HepG2 (cell line): Measurements from ENCODE around the gene DMXL1. TPM values are rescaled to one million over a fixed set of nuclear protein-coding genes. Genes with fewer than 3 reads are reported as not detected.

Experiments
- CHD4 ChIP-seq: fragments of 200-600 bp; sonication (generic); IDR thresholded peaks from 2 replicates; pipeline ENCODE4 v1.7.0; 2017; ENCODE audit warnings: mild to moderate bottlenecking, low read length, borderline replicate concordance
- DR1 ChIP-seq: sonication (generic); formaldehyde crosslinking; IDR thresholded peaks from 2 replicates; pipeline ENCODE4 v1.8.0; 2021; ENCODE audit warnings: mild to moderate bottlenecking, missing genetic modification reagents, inconsistent platforms
- KLF16 ChIP-seq, 2 experiments: sonication (generic) in 1 of 2; formaldehyde crosslinking in 1 of 2; IDR thresholded peaks; 2 replicates each; pipeline versions ENCODE4 v1.6.1 to v1.8.0; 2016 to 2023; ENCODE audit warnings: missing genetic modification reagents in 2 of 2, missing compliant biosample characterization in 1 of 2
- MIXL1 ChIP-seq: IDR thresholded peaks from 2 replicates; pipeline ENCODE4 v1.6.1; 2016
- TCF7L2 ChIP-seq: IDR thresholded peaks from 2 replicates; pipeline ENCODE4 v1.6.1; 2011; ENCODE audit warnings: mild to moderate bottlenecking, low read depth, low read length, moderate library complexity
- YEATS2 ChIP-seq: sonication (generic); formaldehyde crosslinking; IDR thresholded peaks from 2 replicates; pipeline ENCODE4 v1.4.0; 2020; ENCODE audit warnings: missing genetic modification reagents, borderline replicate concordance
- ZBTB7B ChIP-seq: sonication (generic); formaldehyde crosslinking; IDR thresholded peaks from 2 replicates; pipeline ENCODE4 v1.4.0; 2020; ENCODE audit warnings: missing genetic modification reagents
- ZNF317 ChIP-seq: sonication (generic); formaldehyde crosslinking; IDR thresholded peaks from 2 replicates; pipeline ENCODE4 v1.5.0; 2020; ENCODE audit warnings: mild to moderate bottlenecking, missing genetic modification reagents
- ZNF333 ChIP-seq: sonication (generic); formaldehyde crosslinking; IDR thresholded peaks from 2 replicates; pipeline ENCODE4 v1.4.0; 2020; ENCODE audit warnings: mild to moderate bottlenecking, missing genetic modification reagents, borderline replicate concordance
- ZNF550 ChIP-seq: sonication (generic); formaldehyde crosslinking; IDR thresholded peaks from 2 replicates; pipeline ENCODE4 v1.4.0; 2020; ENCODE audit warnings: mild to moderate bottlenecking, missing genetic modification reagents, borderline replicate concordance
- ZNF562 ChIP-seq: sonication (generic); formaldehyde crosslinking; IDR thresholded peaks from 2 replicates; pipeline ENCODE4 v1.8.0; 2022; ENCODE audit warnings: missing genetic modification reagents, borderline replicate concordance
- ZNF776 ChIP-seq: sonication (generic); formaldehyde crosslinking; IDR thresholded peaks from 2 replicates; pipeline ENCODE4 v1.4.0; 2020; ENCODE audit warnings: mild to moderate bottlenecking, missing genetic modification reagents
- ZNF781 ChIP-seq: sonication (generic); formaldehyde crosslinking; IDR thresholded peaks from 2 replicates; pipeline ENCODE4 v1.5.1; 2020; ENCODE audit warnings: borderline replicate concordance, mild to moderate bottlenecking, missing genetic modification reagents; ENCODE audit errors: not compliant biosample characterization
- ZNF800 ChIP-seq: sonication (generic); formaldehyde crosslinking; IDR thresholded peaks from 2 replicates; pipeline ENCODE4 v1.4.0; 2020; ENCODE audit warnings: missing genetic modification reagents
- polyA plus RNA-seq, 8 experiments: library from polyadenylated mRNA; depleted of rRNA in 3 of 8; stranded (reverse) in 7 of 8; unstranded in 1 of 8; fragments of >200 nt; fragmentation: Illumina TruSeq in 4 of 8; extraction: Trizol in 4 of 8; gene quantifications; 2 replicates each; pipeline versions ENCODE4 v1.2.1 to v1.2.3, GENCODE V29; 2011 to 2016; ENCODE audit warnings: low read depth in 4 of 8, missing spikeins in 1 of 8, mixed read lengths in 1 of 8; ENCODE audit not compliant: insufficient read depth in 1 of 8
- total RNA-seq, 5 experiments: library from RNA; depleted of rRNA; stranded (reverse); fragments of >200 nt; fragmentation: Illumina TruSeq; extraction: Trizol; gene quantifications; 2 replicates each; pipeline ENCODE4 v1.2.3, GENCODE V29; 2016; ENCODE audit warnings: low read depth in 1 of 5
- TF ChIP-seq, protein P1 (sequence below), 2 experiments: IDR thresholded peaks; 2 replicates each; pipeline ENCODE4 v1.6.1; 2011 to 2012; ENCODE audit warnings: low read length in 2 of 2, borderline replicate concordance in 1 of 2, low read depth in 1 of 2, mild to moderate bottlenecking in 1 of 2, moderate library complexity in 1 of 2
- TF ChIP-seq, protein P2 (sequence below): sonication (generic); formaldehyde crosslinking; IDR thresholded peaks from 2 replicates; pipeline ENCODE4 v1.4.0; 2020; ENCODE audit warnings: missing genetic modification reagents, mild to moderate bottlenecking, borderline replicate concordance
- TF ChIP-seq, protein P3 (sequence below): sonication (generic); formaldehyde crosslinking; IDR thresholded peaks from 2 replicates; pipeline ENCODE4 v1.4.0; 2020; ENCODE audit warnings: mild to moderate bottlenecking, missing genetic modification reagents

Gene DMXL1
- total and polyA plus RNA-seq, 2 of the 13 experiments (the other 11 are each of a cell fraction or from before 2014, with no cell fraction given), result 6.9 to 18.6 TPM

GRCh38 chr5:119070828-119071560 is at the start of gene DMXL1 (continued):
- TF ChIP-seq, protein P1, sequence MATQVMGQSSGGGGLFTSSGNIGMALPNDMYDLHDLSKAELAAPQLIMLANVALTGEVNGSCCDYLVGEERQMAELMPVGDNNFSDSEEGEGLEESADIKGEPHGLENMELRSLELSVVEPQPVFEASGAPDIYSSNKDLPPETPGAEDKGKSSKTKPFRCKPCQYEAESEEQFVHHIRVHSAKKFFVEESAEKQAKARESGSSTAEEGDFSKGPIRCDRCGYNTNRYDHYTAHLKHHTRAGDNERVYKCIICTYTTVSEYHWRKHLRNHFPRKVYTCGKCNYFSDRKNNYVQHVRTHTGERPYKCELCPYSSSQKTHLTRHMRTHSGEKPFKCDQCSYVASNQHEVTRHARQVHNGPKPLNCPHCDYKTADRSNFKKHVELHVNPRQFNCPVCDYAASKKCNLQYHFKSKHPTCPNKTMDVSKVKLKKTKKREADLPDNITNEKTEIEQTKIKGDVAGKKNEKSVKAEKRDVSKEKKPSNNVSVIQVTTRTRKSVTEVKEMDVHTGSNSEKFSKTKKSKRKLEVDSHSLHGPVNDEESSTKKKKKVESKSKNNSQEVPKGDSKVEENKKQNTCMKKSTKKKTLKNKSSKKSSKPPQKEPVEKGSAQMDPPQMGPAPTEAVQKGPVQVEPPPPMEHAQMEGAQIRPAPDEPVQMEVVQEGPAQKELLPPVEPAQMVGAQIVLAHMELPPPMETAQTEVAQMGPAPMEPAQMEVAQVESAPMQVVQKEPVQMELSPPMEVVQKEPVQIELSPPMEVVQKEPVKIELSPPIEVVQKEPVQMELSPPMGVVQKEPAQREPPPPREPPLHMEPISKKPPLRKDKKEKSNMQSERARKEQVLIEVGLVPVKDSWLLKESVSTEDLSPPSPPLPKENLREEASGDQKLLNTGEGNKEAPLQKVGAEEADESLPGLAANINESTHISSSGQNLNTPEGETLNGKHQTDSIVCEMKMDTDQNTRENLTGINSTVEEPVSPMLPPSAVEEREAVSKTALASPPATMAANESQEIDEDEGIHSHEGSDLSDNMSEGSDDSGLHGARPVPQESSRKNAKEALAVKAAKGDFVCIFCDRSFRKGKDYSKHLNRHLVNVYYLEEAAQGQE (IDR thresholded peaks at IDR 0.05; ENCODE audit: borderline replicate concordance in 1 of 2, low read depth in 1 of 2, low read length in 2 of 2), result 0 out of 4 replicates have a peak, but pooled peaks of 1 of the 2 experiments have one; percentile 14
- TF ChIP-seq, protein P2, sequence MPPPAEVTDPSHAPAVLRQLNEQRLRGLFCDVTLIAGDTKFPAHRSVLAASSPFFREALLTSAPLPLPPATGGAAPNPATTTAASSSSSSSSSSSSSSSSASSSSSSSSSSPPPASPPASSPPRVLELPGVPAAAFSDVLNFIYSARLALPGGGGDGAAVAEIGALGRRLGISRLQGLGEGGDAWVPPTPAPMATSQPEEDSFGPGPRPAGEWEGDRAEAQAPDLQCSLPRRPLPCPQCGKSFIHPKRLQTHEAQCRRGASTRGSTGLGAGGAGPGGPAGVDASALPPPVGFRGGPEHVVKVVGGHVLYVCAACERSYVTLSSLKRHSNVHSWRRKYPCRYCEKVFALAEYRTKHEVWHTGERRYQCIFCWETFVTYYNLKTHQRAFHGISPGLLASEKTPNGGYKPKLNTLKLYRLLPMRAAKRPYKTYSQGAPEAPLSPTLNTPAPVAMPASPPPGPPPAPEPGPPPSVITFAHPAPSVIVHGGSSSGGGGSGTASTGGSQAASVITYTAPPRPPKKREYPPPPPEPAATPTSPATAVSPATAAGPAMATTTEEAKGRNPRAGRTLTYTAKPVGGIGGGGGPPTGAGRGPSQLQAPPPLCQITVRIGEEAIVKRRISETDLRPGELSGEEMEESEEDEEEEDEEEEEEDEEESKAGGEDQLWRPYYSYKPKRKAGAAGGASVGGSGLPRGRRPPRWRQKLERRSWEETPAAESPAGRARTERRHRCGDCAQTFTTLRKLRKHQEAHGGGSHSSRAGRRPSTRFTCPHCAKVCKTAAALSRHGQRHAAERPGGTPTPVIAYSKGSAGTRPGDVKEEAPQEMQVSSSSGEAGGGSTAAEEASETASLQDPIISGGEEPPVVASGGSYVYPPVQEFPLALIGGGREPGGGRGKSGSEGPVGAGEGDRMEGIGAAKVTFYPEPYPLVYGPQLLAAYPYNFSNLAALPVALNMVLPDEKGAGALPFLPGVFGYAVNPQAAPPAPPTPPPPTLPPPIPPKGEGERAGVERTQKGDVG (CRISPR knock-in tag), result 0 out of 2 replicates have a peak, but pooled peaks have one; percentile 19
- TF ChIP-seq ZNF781 (CRISPR knock-in tag), result peak; percentile 43
- no peak for TF ChIP-seq ZNF550 (CRISPR knock-in tag)
- TF ChIP-seq TCF7L2, result no peak
- TF ChIP-seq YEATS2 (CRISPR knock-in tag), result peak; percentile 84; the same call in 1 of the 2 replicates
- 0 out of 2 replicates have a peak, but pooled peaks have one; percentile 3 for TF ChIP-seq MIXL1
- peak; percentile 38; the same call in 1 of the 2 replicates for TF ChIP-seq ZBTB7B
- peak; percentile 53; the same call in 1 of the 2 replicates for TF ChIP-seq DR1 (CRISPR knock-in tag)
- TF ChIP-seq, protein P3, sequence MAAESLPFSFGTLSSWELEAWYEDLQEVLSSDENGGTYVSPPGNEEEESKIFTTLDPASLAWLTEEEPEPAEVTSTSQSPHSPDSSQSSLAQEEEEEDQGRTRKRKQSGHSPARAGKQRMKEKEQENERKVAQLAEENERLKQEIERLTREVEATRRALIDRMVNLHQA (CRISPR knock-in tag), result no peak
- TF ChIP-seq ZNF333, result peak; percentile 90; the same call in 1 of the 2 replicates
- peak; percentile 41 to 66; a peak in 2 of 4 replicates for TF ChIP-seq KLF16 (CRISPR knock-in tag; IDR thresholded peaks at IDR 0.05)
- no peak for TF ChIP-seq ZNF562 (CRISPR knock-in tag)
- 0 out of 2 replicates have a peak, but pooled peaks have one; percentile 31 for TF ChIP-seq ZNF800
- TF ChIP-seq ZNF776, result peak; percentile 95; the same call in 1 of the 2 replicates
- TF ChIP-seq CHD4, result no peak
- peak; percentile 47; the same call in 1 of the 2 replicates for TF ChIP-seq ZNF317 (CRISPR knock-in tag)
